Measurements from ENCODE around the gene NISCH.

Gene NISCH

GRCh38 chr3:52506266-52506966, 51.0 kb downstream of the NISCH start:
- Histone ChIP-seq H3K4me1 (ENCODE audit: control insufficient read depth in 2 of 2, insufficient read depth in 1 of 2, low read depth in 1 of 2, low read length in 2 of 2) (peaks cover 0 to 17% of the 10 kb centered on the region in 2 donors), H3K79me1 (ENCODE audit: low read depth, low read length) (peaks cover 2% of the 10 kb centered on the region), H3K14ac (ENCODE audit: low read length) (no peak overlapping the region), H3K18ac (ENCODE audit: low read length) (peak overlapping the region; percentile 59), H2BK12ac (ENCODE audit: low read length) (peak overlapping the region; percentile 95), H2BK120ac (ENCODE audit: low read depth, low read length) (no peak overlapping the region), H3K4ac (ENCODE audit: low read length) (peak overlapping the region; percentile 29), H3K23ac (ENCODE audit: low read depth, low read length, poor library complexity) (peak overlapping the region; percentile 81), H3K27me3 (ENCODE audit: control insufficient read depth in 3 of 3, insufficient read depth in 3 of 3, low read depth in 1 of 3, low read length in 3 of 3) (peaks cover 0 to 35% (median 0%) of the 10 kb centered on the region in 3 experiments), H3K4me3 (ENCODE audit: low read length in 2 of 2) (peak overlapping the region in 1 of 2 donors; percentile 54), H3K9ac (ENCODE audit: low read depth, low read length, poor library complexity) (no peak overlapping the region), H3K9me3 (replicated peaks in 1 of 2; ENCODE audit: control insufficient read depth in 2 of 2, insufficient read depth in 1 of 2, low read depth in 1 of 2, low read length in 2 of 2) (no peaks in the 10 kb centered on the region), H3K27ac (replicated peaks; ENCODE audit: low read length) (no peak overlapping the region), H4K91ac (ENCODE audit: low read depth, low read length, poor library complexity) (no peak overlapping the region), H2AK5ac (ENCODE audit: low read depth, low read length) (peak overlapping the region; percentile 96), H2BK5ac (ENCODE audit: low read length) (no peak overlapping the region), H2AFZ (ENCODE audit: low read length) (no peak overlapping the region), H2BK15ac (ENCODE audit: low read length) (peak overlapping the region; percentile 94), H3K36me3 (replicated peaks in 1 of 2; ENCODE audit: control insufficient read depth in 2 of 2, insufficient read depth in 2 of 2, low read length in 2 of 2) (no peaks in the 10 kb centered on the region), H4K8ac (ENCODE audit: low read depth, low read length) (no peak overlapping the region), H3K4me2 (ENCODE audit: insufficient read depth, low read length, poor library complexity, severe bottlenecking) (no peak overlapping the region)
- no peak for DNase-seq (ENCODE audit: low spot score)
- WGBS, 2 donors (ENCODE audit: extremely low coverage in 2 of 2, insufficient read length in 2 of 2, insufficient replicate concordance in 1 of 2): no CpG with 5 or more reads among the region's 27 CpGs

GRCh38 chr3:52507359-52507758, 52.0 kb downstream of the NISCH start:
- H3K9me3 ChIP-seq (replicated peaks in 1 of 2; ENCODE audit: control insufficient read depth in 2 of 2, insufficient read depth in 1 of 2, low read depth in 1 of 2, low read length in 2 of 2): no peaks in the 10 kb centered on the region
- H3K9ac ChIP-seq (ENCODE audit: low read depth, low read length, poor library complexity): no peak overlapping the region
- H3K79me1 ChIP-seq (ENCODE audit: low read depth, low read length): peaks cover 2% of the 10 kb centered on the region
- H3K36me3 ChIP-seq (replicated peaks in 1 of 2; ENCODE audit: control insufficient read depth in 2 of 2, insufficient read depth in 2 of 2, low read length in 2 of 2): no peaks in the 10 kb centered on the region
- peak overlapping the region; percentile 92 for H2BK15ac ChIP-seq (ENCODE audit: low read length)
- no peak overlapping the region for H4K91ac ChIP-seq (ENCODE audit: low read depth, low read length, poor library complexity)
- no peak overlapping the region for H4K8ac ChIP-seq (ENCODE audit: low read depth, low read length)
- peak overlapping the region; percentile 97 for H2AK5ac ChIP-seq (ENCODE audit: low read depth, low read length)
- no peak overlapping the region for H3K27ac ChIP-seq (replicated peaks; ENCODE audit: low read length)
- peak overlapping the region; percentile 73 for H2BK12ac ChIP-seq (ENCODE audit: low read length)
- no peak overlapping the region for H2AFZ ChIP-seq (ENCODE audit: low read length)
- peak overlapping the region; percentile 43 for H3K23ac ChIP-seq (ENCODE audit: low read depth, low read length, poor library complexity)
- no peak overlapping the region for H3K14ac ChIP-seq (ENCODE audit: low read length)
- peaks cover 0 to 17% of the 10 kb centered on the region in 2 donors for H3K4me1 ChIP-seq (ENCODE audit: control insufficient read depth in 2 of 2, insufficient read depth in 1 of 2, low read depth in 1 of 2, low read length in 2 of 2)
- peaks cover 0 to 35% (median 0%) of the 10 kb centered on the region in 3 experiments for H3K27me3 ChIP-seq (ENCODE audit: control insufficient read depth in 3 of 3, insufficient read depth in 3 of 3, low read depth in 1 of 3, low read length in 3 of 3)
- WGBS, 2 donors (ENCODE audit: extremely low coverage in 2 of 2, insufficient read length in 2 of 2, insufficient replicate concordance in 1 of 2): no CpG with 5 or more reads among the region's 5 CpGs
- peak overlapping the region; percentile 83 for H3K18ac ChIP-seq (ENCODE audit: low read length)
- H2BK5ac ChIP-seq (ENCODE audit: low read length): peak overlapping the region; percentile 39
- DNase-seq (ENCODE audit: low spot score): no peak
- no peak overlapping the region for H3K4ac ChIP-seq (ENCODE audit: low read length)
- no peak overlapping the region for H3K4me2 ChIP-seq (ENCODE audit: insufficient read depth, low read length, poor library complexity, severe bottlenecking)
- no peak overlapping the region for H2BK120ac ChIP-seq (ENCODE audit: low read depth, low read length)
- H3K4me3 ChIP-seq (ENCODE audit: low read length in 2 of 2): no peak overlapping the region

GRCh38 chr3:52509753-52510328, 54.4 kb downstream of the NISCH start:
- Histone ChIP-seq H2BK12ac (ENCODE audit: low read length) (peak overlapping the region; percentile 58), H4K8ac (ENCODE audit: low read depth, low read length) (peak overlapping the region; percentile 65), H3K14ac (ENCODE audit: low read length) (peak overlapping the region; percentile 21), H3K9ac (ENCODE audit: low read depth, low read length, poor library complexity) (peak overlapping the region; percentile 21), H4K91ac (ENCODE audit: low read depth, low read length, poor library complexity) (peak overlapping the region; percentile 64), H3K9me3 (replicated peaks in 1 of 2; ENCODE audit: control insufficient read depth in 2 of 2, insufficient read depth in 1 of 2, low read depth in 1 of 2, low read length in 2 of 2) (no peaks in the 10 kb centered on the region), H3K27ac (replicated peaks; ENCODE audit: low read length) (no peak overlapping the region), H3K79me1 (ENCODE audit: low read depth, low read length) (peaks cover 2% of the 10 kb centered on the region), H3K4ac (ENCODE audit: low read length) (peak overlapping the region; percentile 23), H2AFZ (ENCODE audit: low read length) (no peak overlapping the region), H2BK120ac (ENCODE audit: low read depth, low read length) (peak overlapping the region; percentile 81), H2BK15ac (ENCODE audit: low read length) (no peak overlapping the region), H3K4me2 (ENCODE audit: insufficient read depth, low read length, poor library complexity, severe bottlenecking) (no peak overlapping the region), H2AK5ac (ENCODE audit: low read depth, low read length) (peak overlapping the region; percentile 81), H3K4me1 (ENCODE audit: control insufficient read depth in 2 of 2, insufficient read depth in 1 of 2, low read depth in 1 of 2, low read length in 2 of 2) (peaks cover 0 to 10% of the 10 kb centered on the region in 2 donors), H3K4me3 (ENCODE audit: low read length in 2 of 2) (no peak overlapping the region), H3K36me3 (replicated peaks in 1 of 2; ENCODE audit: control insufficient read depth in 2 of 2, insufficient read depth in 2 of 2, low read length in 2 of 2) (no peaks in the 10 kb centered on the region), H2BK5ac (ENCODE audit: low read length) (peak overlapping the region; percentile 39), H3K27me3 (ENCODE audit: control insufficient read depth in 3 of 3, insufficient read depth in 3 of 3, low read depth in 1 of 3, low read length in 3 of 3) (peaks cover 0 to 53% (median 0%) of the 10 kb centered on the region in 3 experiments), H3K23ac (ENCODE audit: low read depth, low read length, poor library complexity) (peak overlapping the region; percentile 93), H3K18ac (ENCODE audit: low read length) (peak overlapping the region; percentile 80)
- WGBS, 2 donors (ENCODE audit: extremely low coverage in 2 of 2, insufficient read length in 2 of 2, insufficient replicate concordance in 1 of 2): no CpG with 5 or more reads among the region's 12 CpGs
- DNase-seq (ENCODE audit: low spot score): no peak

GRCh38 chr3:52511509-52511908, 56.1 kb downstream of the NISCH start:
- Histone ChIP-seq H2AFZ (ENCODE audit: low read length) (no peak overlapping the region), H3K9ac (ENCODE audit: low read depth, low read length, poor library complexity) (no peak overlapping the region), H2BK15ac (ENCODE audit: low read length) (no peak overlapping the region), H3K4ac (ENCODE audit: low read length) (peak overlapping the region; percentile 76), H3K23ac (ENCODE audit: low read depth, low read length, poor library complexity) (no peak overlapping the region), H3K14ac (ENCODE audit: low read length) (peak overlapping the region; percentile 21), H3K79me1 (ENCODE audit: low read depth, low read length) (peaks cover 2% of the 10 kb centered on the region), H4K8ac (ENCODE audit: low read depth, low read length) (no peak overlapping the region), H2BK5ac (ENCODE audit: low read length) (no peak overlapping the region), H3K4me2 (ENCODE audit: insufficient read depth, low read length, poor library complexity, severe bottlenecking) (no peak overlapping the region), H3K4me3 (ENCODE audit: low read length in 2 of 2) (no peak overlapping the region), H3K27me3 (ENCODE audit: control insufficient read depth in 3 of 3, insufficient read depth in 3 of 3, low read depth in 1 of 3, low read length in 3 of 3) (peaks cover 0 to 65% (median 0%) of the 10 kb centered on the region in 3 experiments), H3K27ac (replicated peaks; ENCODE audit: low read length) (no peak overlapping the region), H3K4me1 (ENCODE audit: control insufficient read depth in 2 of 2, insufficient read depth in 1 of 2, low read depth in 1 of 2, low read length in 2 of 2) (peaks cover 0 to 8% of the 10 kb centered on the region in 2 donors), H3K9me3 (replicated peaks in 1 of 2; ENCODE audit: control insufficient read depth in 2 of 2, insufficient read depth in 1 of 2, low read depth in 1 of 2, low read length in 2 of 2) (no peaks in the 10 kb centered on the region), H4K91ac (ENCODE audit: low read depth, low read length, poor library complexity) (no peak overlapping the region), H2AK5ac (ENCODE audit: low read depth, low read length) (peak overlapping the region; percentile 46), H3K18ac (ENCODE audit: low read length) (peak overlapping the region; percentile 48), H2BK120ac (ENCODE audit: low read depth, low read length) (no peak overlapping the region), H3K36me3 (replicated peaks in 1 of 2; ENCODE audit: control insufficient read depth in 2 of 2, insufficient read depth in 2 of 2, low read length in 2 of 2) (no peaks in the 10 kb centered on the region), H2BK12ac (ENCODE audit: low read length) (no peak overlapping the region)
- no peak for DNase-seq (ENCODE audit: low spot score)
- WGBS, 2 donors (ENCODE audit: extremely low coverage in 2 of 2, insufficient read length in 2 of 2, insufficient replicate concordance in 1 of 2): no CpG with 5 or more reads among the region's 7 CpGs

Measured in neuronal stem cell (in vitro differentiated cells).